ENCODE results near the gene WWOX.

WWOX gene

GRCh38 chr16:78815713-78816112, 716.3 kb downstream of the WWOX start:
- no peak overlapping the region for H3K4me3 ChIP-seq (ENCODE audit: low read length)
- H3K27me3 ChIP-seq (replicated peaks; ENCODE audit: insufficient read depth, low read length): no peaks in the 10 kb centered on the region
- no peak overlapping the region for H2AFZ ChIP-seq (ENCODE audit: low read length)
- H3K79me2 ChIP-seq (ENCODE audit: low read length): no peaks in the 10 kb centered on the region
- H3K9me2 ChIP-seq (replicated peaks; ENCODE audit: insufficient read depth, low read length): no peaks in the 10 kb centered on the region
- no peaks in the 10 kb centered on the region for H3K36me3 ChIP-seq (replicated peaks; ENCODE audit: insufficient read depth, low read length)
- no peaks in the 10 kb centered on the region for H4K20me1 ChIP-seq (ENCODE audit: insufficient read depth, low read length)
- DNase-seq: no peak
- no peak overlapping the region for H3K9ac ChIP-seq (ENCODE audit: low read length)
- no peak overlapping the region for H3K27ac ChIP-seq (ENCODE audit: low read length)
- H3K4me1 ChIP-seq (ENCODE audit: low read length): no peaks in the 10 kb centered on the region
- H3K9me3 ChIP-seq (replicated peaks; ENCODE audit: insufficient read depth, low read length): no peaks in the 10 kb centered on the region
- H3F3A ChIP-seq (ENCODE audit: insufficient read depth, low read length): no peaks in the 10 kb centered on the region
- no peak overlapping the region for H3K4me2 ChIP-seq (ENCODE audit: low read depth, low read length)
- TF ChIP-seq CTCF (IDR thresholded peaks at IDR 0.05; ENCODE audit: low read length) (no peak), EZH2 (optimal IDR thresholded peaks at IDR 0.05; ENCODE audit: low read depth, low read length) (no peak), EZH2phosphoT487 (IDR thresholded peaks at IDR 0.05; ENCODE audit: low read length) (no peak)

- no peaks in the 10 kb centered on the region for H3K4me1 ChIP-seq (ENCODE audit: low read length)
- H4K20me1 ChIP-seq (ENCODE audit: insufficient read depth, low read length): no peaks in the 10 kb centered on the region
- H2AFZ ChIP-seq (ENCODE audit: low read length): no peak overlapping the region
- no peak for TF ChIP-seq EZH2 (optimal IDR thresholded peaks at IDR 0.05; ENCODE audit: low read depth, low read length)
- no peak for TF ChIP-seq EZH2phosphoT487 (IDR thresholded peaks at IDR 0.05; ENCODE audit: low read length)
- TF ChIP-seq CTCF (IDR thresholded peaks at IDR 0.05; ENCODE audit: low read length): no peak
- no peaks in the 10 kb centered on the region for H3K9me2 ChIP-seq (replicated peaks; ENCODE audit: insufficient read depth, low read length)
- H3K4me2 ChIP-seq (ENCODE audit: low read depth, low read length): no peak overlapping the region
- H3K27ac ChIP-seq (ENCODE audit: low read length): no peak overlapping the region
- no peaks in the 10 kb centered on the region for H3K79me2 ChIP-seq (ENCODE audit: low read length)
- DNase-seq: no peak
- H3K36me3 ChIP-seq (replicated peaks; ENCODE audit: insufficient read depth, low read length): no peaks in the 10 kb centered on the region
- no peaks in the 10 kb centered on the region for H3K27me3 ChIP-seq (replicated peaks; ENCODE audit: insufficient read depth, low read length)
- H3K4me3 ChIP-seq (ENCODE audit: low read length): no peak overlapping the region
- no peak overlapping the region for H3K9ac ChIP-seq (ENCODE audit: low read length)
- no peaks in the 10 kb centered on the region for H3K9me3 ChIP-seq (replicated peaks; ENCODE audit: insufficient read depth, low read length)
- H3F3A ChIP-seq (ENCODE audit: insufficient read depth, low read length): no peaks in the 10 kb centered on the region
Observed at GRCh38 chr16:78816499-78817195, 717.2 kb downstream of the WWOX start.

GRCh38 chr16:78817200-78817739, 717.8 kb downstream of the WWOX start:
- Histone ChIP-seq H3K4me3 (ENCODE audit: low read length) (no peak overlapping the region), H3K27me3 (replicated peaks; ENCODE audit: insufficient read depth, low read length) (no peaks in the 10 kb centered on the region), H3K9me3 (replicated peaks; ENCODE audit: insufficient read depth, low read length) (no peaks in the 10 kb centered on the region), H3F3A (ENCODE audit: insufficient read depth, low read length) (no peaks in the 10 kb centered on the region), H2AFZ (ENCODE audit: low read length) (no peak overlapping the region), H3K9me2 (replicated peaks; ENCODE audit: insufficient read depth, low read length) (no peaks in the 10 kb centered on the region), H3K9ac (ENCODE audit: low read length) (no peak overlapping the region), H4K20me1 (ENCODE audit: insufficient read depth, low read length) (no peaks in the 10 kb centered on the region), H3K4me2 (ENCODE audit: low read depth, low read length) (no peak overlapping the region), H3K79me2 (ENCODE audit: low read length) (no peaks in the 10 kb centered on the region), H3K36me3 (replicated peaks; ENCODE audit: insufficient read depth, low read length) (no peaks in the 10 kb centered on the region), H3K27ac (ENCODE audit: low read length) (no peak overlapping the region), H3K4me1 (ENCODE audit: low read length) (no peaks in the 10 kb centered on the region)
- no peak for DNase-seq
- TF ChIP-seq EZH2phosphoT487 (IDR thresholded peaks at IDR 0.05; ENCODE audit: low read length) (no peak), CTCF (IDR thresholded peaks at IDR 0.05; ENCODE audit: low read length) (no peak)

All from MM.1S (cell line).